Ascending aorta (tissue), 2 donors: ENCODE measurements around the gene CHKA. TPM values are rescaled to one million over a fixed set of nuclear protein-coding genes. Genes with fewer than 3 reads are reported as not detected.

Source experiments
- DNase-seq, 2 donors: peaks; one replicate each; pipeline ENCODE4 v3.0.0-alpha.2; 2019; ENCODE audit warnings: low spot score in 2 of 2
- H3K27ac ChIP-seq, 2 donors: fragments of 200-600 bp; sonication (generic); one replicate each; pipeline ENCODE4 v1.5.1; 2016 to 2017; ENCODE audit warnings: mild to moderate bottlenecking in 1 of 2
- H3K27me3 ChIP-seq: fragments of 200-600 bp; sonication (generic); one replicate; pipeline ENCODE4 v1.5.1; 2017
- H3K36me3 ChIP-seq, 2 donors: fragments of 200-600 bp; sonication (generic); one replicate each; pipeline ENCODE4 v1.5.1; 2016
- H3K4me1 ChIP-seq, 2 donors: fragments of 200-600 bp; sonication (generic); one replicate each; pipeline ENCODE4 v1.5.1; 2016 to 2017; ENCODE audit warnings: mild to moderate bottlenecking in 1 of 2
- H3K4me3 ChIP-seq, 2 donors: fragments of 200-600 bp; sonication (generic); one replicate each; pipeline ENCODE4 v1.5.1; 2016 to 2017; ENCODE audit warnings: mild to moderate bottlenecking in 1 of 2
- H3K9me3 ChIP-seq, 2 donors: fragments of 200-600 bp; sonication (generic); one replicate each; pipeline ENCODE4 v1.5.1; 2016
- intact Hi-C: fragments of 100-400 bp; cut with DNase I; formaldehyde crosslinking; loops from one replicate; pipeline ENCODE4 v1.15.1; 2023
- total RNA-seq: library from RNA; depleted of rRNA; stranded (reverse); fragments of >200 nt; gene quantifications from one replicate; pipeline ENCODE4 v1.1.0, GENCODE V29; 2016
- TF ChIP-seq, protein P1 (sequence below), 3 experiments: fragments of 200-600 bp in 2 of 3; fragments of 450-650 bp in 1 of 3; sonication (generic) in 2 of 3; IDR thresholded peaks; one replicate each; pipeline ENCODE4 v1.5.1; 2016 to 2019; ENCODE audit warnings: antibody characterized with exemption in 3 of 3, mild to moderate bottlenecking in 1 of 3, moderate library complexity in 1 of 3

CHKA gene
- total RNA-seq, 1 donor from 2014 or later, result 10.1 TPM

DNA sequence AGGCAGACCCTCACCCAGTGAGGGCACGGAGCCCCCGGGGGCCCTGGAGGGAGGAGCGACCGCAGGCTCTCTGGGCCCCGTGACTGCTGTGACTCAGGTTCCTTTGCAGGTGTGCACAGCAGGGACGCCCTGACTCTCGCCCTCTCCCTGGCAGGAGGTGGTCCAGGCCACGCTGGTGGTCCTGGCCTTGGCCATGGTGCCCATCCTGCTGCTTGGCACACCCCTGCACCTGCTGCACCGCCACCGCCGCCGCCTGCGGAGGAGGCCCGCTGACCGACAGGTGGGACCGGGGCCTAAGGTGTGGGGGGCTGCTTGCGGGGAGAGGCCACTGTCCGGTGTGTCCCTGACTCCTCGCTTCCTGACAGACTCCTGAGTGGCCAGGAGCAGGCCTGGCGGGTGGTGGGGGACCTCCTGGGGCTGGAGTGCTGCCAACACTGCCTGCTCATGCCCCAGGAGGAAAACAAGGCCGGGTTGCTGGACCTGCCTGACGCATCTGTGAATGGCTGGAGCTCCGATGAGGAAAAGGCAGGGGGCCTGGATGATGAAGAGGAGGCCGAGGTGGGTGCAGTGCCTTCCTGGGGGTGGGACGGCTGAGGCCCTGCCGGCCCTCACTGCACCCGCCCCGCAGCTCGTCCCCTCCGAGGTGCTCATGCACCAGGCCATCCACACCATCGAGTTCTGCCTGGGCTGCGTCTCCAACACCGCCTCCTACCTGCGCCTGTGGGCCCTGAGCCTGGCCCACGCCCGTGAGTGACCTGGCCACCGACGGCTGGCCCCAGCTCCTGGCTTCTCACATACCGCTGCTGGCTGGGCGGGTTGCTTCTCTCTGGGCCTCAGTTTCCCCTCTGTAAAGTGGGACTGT is 71.4 kb downstream of the CHKA start:
- intact Hi-C loops, result no loop called here
- H3K36me3 ChIP-seq, result peaks cover 60 to 69% of the 10 kb centered on the region in 2 donors

DNA sequence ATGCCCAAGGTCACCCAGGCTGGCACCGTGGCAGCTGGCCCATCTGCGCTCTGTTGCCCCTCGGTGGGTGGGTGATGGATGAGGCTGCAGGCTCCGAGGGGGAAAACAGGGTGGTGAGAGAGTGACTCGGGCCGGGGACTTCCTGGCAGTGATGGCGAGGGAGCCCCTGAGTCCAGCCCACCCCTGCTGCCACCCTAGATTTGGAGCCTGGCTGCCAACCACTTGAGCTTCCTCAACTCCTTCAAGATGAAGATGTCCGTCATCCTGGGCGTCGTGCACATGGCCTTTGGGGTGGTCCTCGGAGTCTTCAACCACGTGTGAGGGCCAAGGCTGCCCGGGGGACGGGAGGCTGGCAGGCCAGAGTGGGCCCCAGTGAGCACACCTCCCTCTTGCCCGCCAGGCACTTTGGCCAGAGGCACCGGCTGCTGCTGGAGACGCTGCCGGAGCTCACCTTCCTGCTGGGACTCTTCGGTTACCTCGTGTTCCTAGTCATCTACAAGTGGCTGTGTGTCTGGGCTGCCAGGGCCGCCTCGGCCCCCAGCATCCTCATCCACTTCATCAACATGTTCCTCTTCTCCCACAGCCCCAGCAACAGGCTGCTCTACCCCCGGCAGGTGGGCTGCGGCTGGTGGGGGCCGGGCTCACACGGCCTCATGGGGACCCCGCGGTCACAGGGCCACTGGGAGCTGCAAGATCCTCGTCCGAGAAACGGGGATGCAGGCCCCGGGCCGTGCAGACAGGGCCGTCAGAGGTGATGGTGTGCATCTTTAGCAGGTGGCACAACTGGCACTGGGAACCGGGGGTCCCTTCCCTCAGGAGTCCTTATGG is 72.3 kb downstream of the CHKA start:
- H3K27me3 ChIP-seq, result no peaks in the 10 kb centered on the region
- H3K36me3 ChIP-seq, result peaks cover 68 to 78% of the 10 kb centered on the region in 2 donors
- H3K9me3 ChIP-seq, result no peaks in the 10 kb centered on the region
- H3K4me3 ChIP-seq, result no peak overlapping the region
- intact Hi-C loops, result no loop called here
- no peak for DNase-seq
- TF ChIP-seq, protein P1, sequence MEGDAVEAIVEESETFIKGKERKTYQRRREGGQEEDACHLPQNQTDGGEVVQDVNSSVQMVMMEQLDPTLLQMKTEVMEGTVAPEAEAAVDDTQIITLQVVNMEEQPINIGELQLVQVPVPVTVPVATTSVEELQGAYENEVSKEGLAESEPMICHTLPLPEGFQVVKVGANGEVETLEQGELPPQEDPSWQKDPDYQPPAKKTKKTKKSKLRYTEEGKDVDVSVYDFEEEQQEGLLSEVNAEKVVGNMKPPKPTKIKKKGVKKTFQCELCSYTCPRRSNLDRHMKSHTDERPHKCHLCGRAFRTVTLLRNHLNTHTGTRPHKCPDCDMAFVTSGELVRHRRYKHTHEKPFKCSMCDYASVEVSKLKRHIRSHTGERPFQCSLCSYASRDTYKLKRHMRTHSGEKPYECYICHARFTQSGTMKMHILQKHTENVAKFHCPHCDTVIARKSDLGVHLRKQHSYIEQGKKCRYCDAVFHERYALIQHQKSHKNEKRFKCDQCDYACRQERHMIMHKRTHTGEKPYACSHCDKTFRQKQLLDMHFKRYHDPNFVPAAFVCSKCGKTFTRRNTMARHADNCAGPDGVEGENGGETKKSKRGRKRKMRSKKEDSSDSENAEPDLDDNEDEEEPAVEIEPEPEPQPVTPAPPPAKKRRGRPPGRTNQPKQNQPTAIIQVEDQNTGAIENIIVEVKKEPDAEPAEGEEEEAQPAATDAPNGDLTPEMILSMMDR (IDR thresholded peaks at IDR 0.05), result no peak
- no peaks in the 10 kb centered on the region for H3K4me1 ChIP-seq
- peak overlapping the region in 1 of 2 donors; percentile 29 for H3K27ac ChIP-seq

More for the DNA sequence above, 71.4 kb downstream of the CHKA start:
- no peak overlapping the region for H3K27ac ChIP-seq
- no peaks in the 10 kb centered on the region for H3K27me3 ChIP-seq
- DNase-seq, result peak in 1 of 2 donors; percentile 62
- H3K9me3 ChIP-seq, result no peaks in the 10 kb centered on the region
- H3K4me3 ChIP-seq, result no peak overlapping the region
- H3K4me1 ChIP-seq, result no peaks in the 10 kb centered on the region
- TF ChIP-seq, protein P1 (IDR thresholded peaks at IDR 0.05), result no peak

DNA sequence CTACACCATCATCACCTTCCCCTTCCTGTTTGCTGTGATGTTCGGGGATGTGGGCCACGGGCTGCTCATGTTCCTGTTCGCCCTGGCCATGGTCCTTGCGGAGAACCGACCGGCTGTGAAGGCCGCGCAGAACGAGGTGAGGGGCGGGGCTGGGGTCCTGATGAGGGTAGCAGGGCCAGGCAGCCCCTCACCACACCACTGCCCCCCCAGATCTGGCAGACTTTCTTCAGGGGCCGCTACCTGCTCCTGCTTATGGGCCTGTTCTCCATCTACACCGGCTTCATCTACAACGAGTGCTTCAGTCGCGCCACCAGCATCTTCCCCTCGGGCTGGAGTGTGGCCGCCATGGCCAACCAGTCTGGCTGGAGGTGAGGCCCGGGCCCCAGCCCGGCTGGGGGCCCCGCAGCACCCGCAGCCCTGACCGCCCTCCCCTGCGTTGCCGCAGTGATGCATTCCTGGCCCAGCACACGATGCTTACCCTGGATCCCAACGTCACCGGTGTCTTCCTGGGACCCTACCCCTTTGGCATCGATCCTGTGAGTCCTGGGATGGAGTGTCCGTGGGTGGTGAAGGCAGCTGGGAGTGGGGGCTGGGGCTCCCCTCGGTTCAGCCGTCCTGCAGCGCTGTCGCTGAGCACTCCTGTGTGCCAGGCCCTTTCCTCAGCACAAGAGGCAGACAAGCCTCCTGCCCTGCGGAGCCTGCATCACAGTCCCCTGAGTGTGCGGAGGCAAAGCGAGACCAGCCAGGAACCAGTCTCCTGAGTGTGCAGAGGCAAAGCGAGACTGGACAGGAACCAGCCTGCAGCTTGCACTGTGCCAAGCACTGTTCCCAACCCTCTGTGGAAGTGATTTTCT is 73.5 kb downstream of the CHKA start:
- intact Hi-C loops, result no loop called here
- H3K4me3 ChIP-seq, result no peak overlapping the region
- peaks cover 67 to 86% of the 10 kb centered on the region in 2 donors for H3K36me3 ChIP-seq
- no peak overlapping the region for H3K27ac ChIP-seq
- no peak for DNase-seq
- H3K9me3 ChIP-seq, result no peaks in the 10 kb centered on the region
- H3K4me1 ChIP-seq, result no peaks in the 10 kb centered on the region
- TF ChIP-seq, protein P1 (IDR thresholded peaks at IDR 0.05), result no peak
- H3K27me3 ChIP-seq, result no peaks in the 10 kb centered on the region

- no peak overlapping the region for H3K4me3 ChIP-seq
- H3K27me3 ChIP-seq, result no peaks in the 10 kb centered on the region
- peaks cover 0 to 6% of the 10 kb centered on the region in 2 donors for H3K4me1 ChIP-seq
- TF ChIP-seq, protein P1 (IDR thresholded peaks at IDR 0.05), result no peak
- H3K36me3 ChIP-seq, result peaks cover 52 to 66% of the 10 kb centered on the region in 2 donors
- no peak overlapping the region for H3K27ac ChIP-seq
- no peak for DNase-seq
- no peaks in the 10 kb centered on the region for H3K9me3 ChIP-seq
- intact Hi-C loops, result no loop called here
Measured at GRCh38 chr11:68044898-68045351, 76.3 kb downstream of the CHKA start.
